Gastroesophageal sphincter (tissue), 4 donors: Measurements from ENCODE around the gene C2CD4C. TPM values are rescaled to one million over a fixed set of nuclear protein-coding genes. Genes with fewer than 3 reads are reported as not detected.

Source experiments
- ATAC-seq: fragments of 150-250 bp; one replicate; pipeline ENCODE4 v1.9.1; 2016; ENCODE audit warnings: mild to moderate bottlenecking, moderate library complexity
- H3K27ac ChIP-seq, 4 donors: fragments of 200-600 bp; sonication (generic) in 3 of 4; 1 replicate in 3 of 4; 2 replicates in 1 of 4; pipeline ENCODE4 v1.5.1; 2016 to 2019
- H3K27me3 ChIP-seq: fragments of 200-600 bp; sonication (generic); one replicate; pipeline ENCODE4 v1.5.1; 2019
- H3K36me3 ChIP-seq, 2 donors: fragments of 200-600 bp; sonication (generic); one replicate each; pipeline ENCODE4 v1.5.1; 2019; ENCODE audit warnings: control low read depth in 1 of 2
- H3K4me1 ChIP-seq, 3 donors: fragments of 200-600 bp; sonication (generic); 1 replicate in 2 of 3; 2 replicates in 1 of 3; pipeline ENCODE4 v1.5.1; 2016 to 2019; ENCODE audit warnings: control low read depth in 2 of 3
- H3K4me3 ChIP-seq, 2 donors: fragments of 200-600 bp; sonication (generic); one replicate each; pipeline ENCODE4 v1.5.1; 2019; ENCODE audit warnings: mild to moderate bottlenecking in 1 of 2, moderate library complexity in 1 of 2
- H3K9me3 ChIP-seq, 3 donors: fragments of 200-600 bp; sonication (generic); one replicate each; pipeline ENCODE4 v1.5.1; 2017 to 2019; ENCODE audit warnings: control low read depth in 2 of 3
- CTCF ChIP-seq, 4 experiments: fragments of 200-600 bp in 2 of 4; fragments of 450-650 bp in 2 of 4; sonication (generic) in 1 of 4; IDR thresholded peaks; one replicate each; pipeline ENCODE4 v1.5.1; 2017 to 2019; ENCODE audit warnings: antibody characterized with exemption in 4 of 4, mild to moderate bottlenecking in 2 of 4, moderate library complexity in 2 of 4
- EP300 ChIP-seq: sonication (generic); formaldehyde crosslinking; IDR thresholded peaks from one replicate; pipeline ENCODE4 v1.6.1; 2017; ENCODE audit warnings: antibody characterized with exemption, mild to moderate bottlenecking
- POLR2A ChIP-seq, 2 donors: fragments of 450-650 bp; IDR thresholded peaks; one replicate each; pipeline ENCODE4 v1.6.1; 2017; ENCODE audit warnings: antibody characterized with exemption in 2 of 2, mild to moderate bottlenecking in 2 of 2, moderate library complexity in 1 of 2
- POLR2AphosphoS5 ChIP-seq: sonication (generic); formaldehyde crosslinking; IDR thresholded peaks from one replicate; pipeline ENCODE4 v1.6.1; 2017; ENCODE audit warnings: antibody characterized with exemption
- WGBS, 2 donors: methylation state at CpG; one replicate each; pipeline ENCODE4 v1.1.5; 2018; ENCODE audit warnings: low coverage in 1 of 2; 5-methylcytosine and 5-hydroxymethylcytosine counted together
- total RNA-seq, 4 donors: library from RNA; depleted of rRNA; stranded (reverse); fragments of >200 nt; gene quantifications; one replicate each; pipeline ENCODE4 v1.1.0, GENCODE V29; 2016

Gene C2CD4C
- total RNA-seq, 4 donors from 2014 or later: 0.19 to 2.7 (median 0.67) TPM; not detected in 1

- H3K27me3 ChIP-seq: peaks cover 88% of the 10 kb centered on the region
Observed at GRCh38 chr19:406971-407510, 1.9 kb downstream of the C2CD4C start.

GRCh38 chr19:406135-406781, 2.7 kb downstream of the C2CD4C start:
- WGBS, 2 donors: 20 to 80% methylated on average over 1 to 2 of the region's 41 CpGs
- no peak for TF ChIP-seq CTCF (IDR thresholded peaks at IDR 0.05)
- no peak for TF ChIP-seq POLR2A (IDR thresholded peaks at IDR 0.05)
- TF ChIP-seq EP300: no peak
- no peak for TF ChIP-seq POLR2AphosphoS5
- no peak overlapping the region for H3K27ac ChIP-seq
- no peaks in the 10 kb centered on the region for H3K36me3 ChIP-seq
- ATAC-seq: no peak
- H3K4me1 ChIP-seq: peaks cover 0 to 33% (median 17%) of the 10 kb centered on the region in 3 donors
- peaks cover 88% of the 10 kb centered on the region for H3K27me3 ChIP-seq
- H3K9me3 ChIP-seq: no peaks in the 10 kb centered on the region
- no peak overlapping the region for H3K4me3 ChIP-seq

More at GRCh38 chr19:406971-407510, 1.9 kb downstream of the C2CD4C start:
- Histone ChIP-seq H3K4me3 (no peak overlapping the region), H3K9me3 (no peaks in the 10 kb centered on the region), H3K36me3 (no peaks in the 10 kb centered on the region), H3K4me1 (peaks cover 0 to 28% (median 17%) of the 10 kb centered on the region in 3 donors), H3K27ac (no peak overlapping the region)
- WGBS, 2 donors: 66% methylated on average over 4 of the region's 48 CpGs; no CpG with 5 or more reads in 1 of the 2 donors
- no peak for TF ChIP-seq CTCF (IDR thresholded peaks at IDR 0.05)
- no peak for TF ChIP-seq POLR2A (IDR thresholded peaks at IDR 0.05)
- no peak for TF ChIP-seq POLR2AphosphoS5
- TF ChIP-seq EP300: no peak
- no peak for ATAC-seq

GRCh38 chr19:405121-405965, 3.6 kb downstream of the C2CD4C start:
- no peak overlapping the region for H3K27ac ChIP-seq
- H3K4me3 ChIP-seq: no peak overlapping the region
- H3K4me1 ChIP-seq: peaks cover 0 to 33% (median 17%) of the 10 kb centered on the region in 3 donors
- H3K27me3 ChIP-seq: peaks cover 89% of the 10 kb centered on the region
- TF ChIP-seq POLR2AphosphoS5 (no peak), EP300 (no peak), CTCF (IDR thresholded peaks at IDR 0.05) (no peak), POLR2A (IDR thresholded peaks at IDR 0.05) (no peak)
- no peaks in the 10 kb centered on the region for H3K36me3 ChIP-seq
- H3K9me3 ChIP-seq: no peaks in the 10 kb centered on the region
- WGBS, 2 donors: 17 to 74% methylated on average over 4 to 7 of the region's 29 CpGs
- no peak for ATAC-seq

GRCh38 chr19:403221-404027, 5.5 kb downstream of the C2CD4C start:
- H3K27ac ChIP-seq: no peak overlapping the region
- H3K4me1 ChIP-seq: peaks cover 0 to 14% (median 5%) of the 10 kb centered on the region in 3 donors
- WGBS, 2 donors: no CpG with 5 or more reads among the region's 38 CpGs
- H3K36me3 ChIP-seq: no peaks in the 10 kb centered on the region
- no peaks in the 10 kb centered on the region for H3K9me3 ChIP-seq
- peaks cover 82% of the 10 kb centered on the region for H3K27me3 ChIP-seq
- TF ChIP-seq EP300: no peak
- TF ChIP-seq CTCF (IDR thresholded peaks at IDR 0.05): no peak
- TF ChIP-seq POLR2AphosphoS5: no peak
- TF ChIP-seq POLR2A (IDR thresholded peaks at IDR 0.05): no peak
- no peak for ATAC-seq
- no peak overlapping the region for H3K4me3 ChIP-seq
